ENCODE results near the gene RASA3. TPM values are rescaled to one million over a fixed set of nuclear protein-coding genes. Genes with fewer than 3 reads are reported as not detected.
A peak's percentile ranks its signal among the peaks of the same experiment; 100 is the strongest.
"Not testable (repeated sequence)": the region's sequence is repeated elsewhere in the genome, so short reads cannot be mapped to it uniquely, and the experiment has no call there.

Gene RASA3
- total RNA-seq, 2 experiments from 2014 or later: 28.9 to 32.3 TPM

DNA sequence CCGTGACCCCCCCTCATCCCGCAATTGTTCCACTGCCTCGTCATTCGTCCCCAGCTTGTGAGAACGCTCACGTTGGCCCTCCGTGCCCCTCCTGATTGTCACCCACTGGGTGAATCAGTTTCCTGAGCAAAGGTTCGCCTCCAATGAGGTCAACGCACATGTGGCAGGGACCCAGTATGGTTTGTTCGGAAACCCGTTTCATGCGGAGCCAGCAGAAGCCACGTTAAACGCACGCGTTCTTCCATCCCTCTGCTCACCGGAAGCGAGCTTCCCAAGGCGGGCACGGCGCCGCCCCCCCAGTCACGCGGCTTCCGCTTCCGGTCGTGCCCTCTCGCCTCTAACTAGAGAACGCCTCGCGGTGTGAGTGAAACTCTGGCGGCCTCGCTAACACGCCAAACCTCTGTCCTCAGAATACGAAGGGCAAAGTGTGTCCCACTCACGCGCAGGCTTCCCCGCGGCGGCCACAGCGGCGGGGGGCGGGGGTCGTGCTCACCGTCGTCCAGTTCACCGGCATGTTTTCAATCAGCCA is 28.7 kb upstream of the RASA3 start:
- ATAC-seq (peak; percentile 19), DNase-seq (no peak)
- H3K27ac Mint-ChIP-seq: peak overlapping the region; percentile 79
- H3K27me3 Mint-ChIP-seq: no peaks in the 10 kb centered on the region
- CTCF ChIA-PET: interaction anchor here (0.7 to 0.9 kb wide), 2 partner anchors 14 to 20 kb away, joined by 3 read pairs; no protein-coding TSS in a partner anchor
- H3K36me3 Mint-ChIP-seq (ENCODE audit: low read depth): peaks cover 2% of the 10 kb centered on the region
- H3K4me3 Mint-ChIP-seq: no peak overlapping the region
- POLR2A ChIA-PET: interaction anchor here (0.9 to 1.6 kb wide), 4 partner anchors 12 to 31 kb away, joined by 3 to 7 read pairs (median 4); no protein-coding TSS in a partner anchor
- intact Hi-C loops (cut with micrococcal nuclease): no loop called here
- no peaks in the 10 kb centered on the region for H3K9me3 Mint-ChIP-seq
- TF ChIP-seq, protein P1, sequence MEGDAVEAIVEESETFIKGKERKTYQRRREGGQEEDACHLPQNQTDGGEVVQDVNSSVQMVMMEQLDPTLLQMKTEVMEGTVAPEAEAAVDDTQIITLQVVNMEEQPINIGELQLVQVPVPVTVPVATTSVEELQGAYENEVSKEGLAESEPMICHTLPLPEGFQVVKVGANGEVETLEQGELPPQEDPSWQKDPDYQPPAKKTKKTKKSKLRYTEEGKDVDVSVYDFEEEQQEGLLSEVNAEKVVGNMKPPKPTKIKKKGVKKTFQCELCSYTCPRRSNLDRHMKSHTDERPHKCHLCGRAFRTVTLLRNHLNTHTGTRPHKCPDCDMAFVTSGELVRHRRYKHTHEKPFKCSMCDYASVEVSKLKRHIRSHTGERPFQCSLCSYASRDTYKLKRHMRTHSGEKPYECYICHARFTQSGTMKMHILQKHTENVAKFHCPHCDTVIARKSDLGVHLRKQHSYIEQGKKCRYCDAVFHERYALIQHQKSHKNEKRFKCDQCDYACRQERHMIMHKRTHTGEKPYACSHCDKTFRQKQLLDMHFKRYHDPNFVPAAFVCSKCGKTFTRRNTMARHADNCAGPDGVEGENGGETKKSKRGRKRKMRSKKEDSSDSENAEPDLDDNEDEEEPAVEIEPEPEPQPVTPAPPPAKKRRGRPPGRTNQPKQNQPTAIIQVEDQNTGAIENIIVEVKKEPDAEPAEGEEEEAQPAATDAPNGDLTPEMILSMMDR (IDR thresholded peaks at IDR 0.05): no peak
- peaks cover 60% of the 10 kb centered on the region for H3K4me1 Mint-ChIP-seq (ENCODE audit: low read depth)

DNA sequence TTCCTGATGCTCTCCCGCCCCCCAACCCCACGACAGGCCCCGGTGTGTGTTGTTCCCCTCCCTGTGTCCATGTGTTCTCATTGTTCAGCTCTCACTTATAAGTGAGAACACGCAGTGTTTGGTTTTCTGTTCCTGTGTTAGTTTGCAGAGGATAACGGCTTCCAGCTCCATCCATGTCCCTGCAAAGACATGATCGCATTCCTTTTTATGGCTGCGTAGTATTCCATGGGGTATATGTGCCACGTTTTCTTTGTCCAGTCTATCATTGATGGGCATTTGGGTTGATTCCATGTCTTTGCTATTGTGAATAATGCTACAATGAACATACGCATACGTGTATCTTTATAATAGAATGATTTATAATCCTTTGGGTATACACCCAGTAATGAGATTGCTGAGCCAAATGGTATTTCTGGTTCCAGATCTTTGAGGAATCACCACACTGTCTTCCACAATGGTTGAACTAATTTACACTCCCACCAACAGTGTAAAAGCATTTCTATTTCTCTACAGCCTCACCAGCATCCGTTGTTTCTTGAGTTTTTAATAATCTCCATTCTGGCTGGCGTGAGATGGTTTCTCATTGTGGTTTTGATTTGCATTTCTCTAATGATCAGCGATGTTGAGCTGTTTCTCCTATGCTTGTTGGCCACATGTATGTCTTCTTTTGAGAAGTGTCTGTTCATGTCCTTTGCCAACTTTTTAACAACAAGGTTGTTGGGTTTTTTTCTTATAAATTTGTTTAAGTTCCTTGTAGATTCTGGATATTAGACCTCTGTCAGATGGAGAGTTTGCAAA is 26.6 kb upstream of the RASA3 start:
- H3K9me3 Mint-ChIP-seq; H3K27me3 Mint-ChIP-seq; ATAC-seq; H3K36me3 Mint-ChIP-seq (ENCODE audit: low read depth); intact Hi-C loops (cut with micrococcal nuclease); DNase-seq; H3K27ac Mint-ChIP-seq; CTCF ChIA-PET; H3K4me3 Mint-ChIP-seq; POLR2A ChIA-PET: not testable (repeated sequence)
- H3K4me1 Mint-ChIP-seq (ENCODE audit: low read depth): peaks cover 58% of the 10 kb centered on the region

DNA sequence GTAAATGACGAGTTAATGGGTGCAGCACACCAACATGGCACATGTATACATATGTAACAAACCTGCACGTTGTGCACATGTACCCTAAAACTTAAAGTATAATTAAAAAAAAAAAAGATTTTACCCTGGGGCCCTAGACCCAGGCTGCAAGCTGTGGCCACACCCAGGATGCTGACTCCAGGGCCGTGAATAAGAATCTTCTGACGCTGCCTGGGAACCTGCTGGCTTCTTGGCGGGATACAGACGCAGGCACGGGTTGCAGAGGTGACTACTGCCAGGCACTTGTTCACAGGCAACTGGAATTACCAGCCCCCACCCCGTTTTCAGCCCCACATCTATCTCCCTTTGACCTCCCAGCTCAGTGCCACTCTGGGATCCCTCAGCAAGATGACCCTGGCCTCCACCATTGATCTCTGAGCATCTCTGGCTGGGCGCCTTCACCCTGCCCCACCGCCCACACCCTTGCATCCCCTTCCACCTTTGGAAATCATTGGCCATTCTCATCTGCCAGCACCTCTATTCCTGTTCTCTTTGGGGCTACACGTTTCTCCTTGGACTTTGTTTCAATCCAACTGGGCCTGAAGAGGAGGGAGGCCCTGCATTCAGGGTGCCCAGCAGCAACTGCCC is 25.6 kb upstream of the RASA3 start:
- intact Hi-C loops (cut with micrococcal nuclease): no loop called here
- H3K4me3 Mint-ChIP-seq: no peak overlapping the region
- ATAC-seq (no peak), DNase-seq (no peak)
- no peak overlapping the region for H3K27ac Mint-ChIP-seq
- CTCF ChIA-PET: interaction anchor here (1.0 kb wide), 1 partner anchor 48 kb away, joined by 3 read pairs; no protein-coding TSS in a partner anchor
- H3K36me3 Mint-ChIP-seq (ENCODE audit: low read depth): peaks cover 2% of the 10 kb centered on the region
- POLR2A ChIA-PET: interaction anchor here (1.1 kb wide), 2 partner anchors 28 to 32 kb away, joined by 3 read pairs; no protein-coding TSS in a partner anchor
- H3K27me3 Mint-ChIP-seq: no peaks in the 10 kb centered on the region
- H3K4me1 Mint-ChIP-seq (ENCODE audit: low read depth): peaks cover 65% of the 10 kb centered on the region
- TF ChIP-seq, protein P1 (IDR thresholded peaks at IDR 0.05): no peak
- H3K9me3 Mint-ChIP-seq: peaks cover 5% of the 10 kb centered on the region

DNA sequence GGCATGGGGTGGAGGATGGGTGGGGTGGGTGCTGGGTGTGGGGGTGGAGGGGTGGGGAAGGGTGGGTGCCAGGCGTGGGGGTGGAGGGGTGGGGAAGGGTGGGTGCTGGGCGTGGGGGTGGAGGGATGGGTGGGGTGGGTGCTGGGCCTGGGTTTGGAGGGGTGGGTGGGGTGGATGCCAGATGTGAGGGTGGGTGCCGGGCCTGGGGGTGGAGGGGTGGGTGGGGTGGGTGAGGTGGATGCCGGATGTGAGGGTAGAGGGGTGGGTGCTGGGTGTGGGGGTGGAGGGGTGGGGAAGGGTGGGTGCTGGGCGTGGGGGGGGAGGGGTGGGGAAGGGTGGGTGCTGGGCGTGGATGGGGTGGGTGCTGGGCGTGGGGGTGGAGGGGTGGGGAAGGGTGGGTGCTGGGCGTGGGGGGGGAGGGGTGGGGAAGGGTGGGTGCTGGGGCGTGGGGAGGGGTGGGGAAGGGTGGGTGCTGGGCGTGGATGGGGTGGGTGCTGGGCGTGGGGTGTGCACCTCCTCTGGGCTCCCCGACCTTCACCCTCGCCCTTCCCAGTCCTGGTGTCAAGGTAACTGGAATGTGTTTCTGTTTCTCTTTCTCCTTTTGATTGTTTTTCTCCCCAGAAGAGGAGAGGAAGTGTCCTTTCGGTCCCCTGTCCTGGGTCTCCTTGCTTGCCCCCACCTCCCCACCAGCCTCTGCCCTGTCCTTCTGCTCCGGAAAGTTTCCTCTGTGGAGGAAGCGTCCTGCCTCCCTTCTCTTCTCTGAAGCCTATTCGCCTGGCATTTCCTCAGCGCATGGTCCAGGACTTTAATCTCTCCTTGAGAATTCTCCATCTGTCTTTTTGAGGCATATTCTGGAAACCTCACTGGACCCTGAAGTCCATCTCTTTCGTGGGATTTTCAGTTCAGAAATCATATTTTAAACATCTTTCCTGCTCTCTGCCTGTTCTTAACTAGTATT is 23.8 kb upstream of the RASA3 start:
- TF ChIP-seq, protein P1 (IDR thresholded peaks at IDR 0.05): no peak
- peaks cover 65% of the 10 kb centered on the region for H3K4me1 Mint-ChIP-seq (ENCODE audit: low read depth)
- intact Hi-C loops (cut with micrococcal nuclease): no loop called here
- peak overlapping the region; percentile 3 for H3K4me3 Mint-ChIP-seq
- CTCF ChIA-PET: no interaction called here
- ATAC-seq: no peak
- H3K27ac Mint-ChIP-seq: peak overlapping the region; percentile 77
- no peak for DNase-seq
- no peaks in the 10 kb centered on the region for H3K36me3 Mint-ChIP-seq (ENCODE audit: low read depth)
- peaks cover 5% of the 10 kb centered on the region for H3K9me3 Mint-ChIP-seq
- POLR2A ChIA-PET: no interaction called here
- no peaks in the 10 kb centered on the region for H3K27me3 Mint-ChIP-seq

DNA sequence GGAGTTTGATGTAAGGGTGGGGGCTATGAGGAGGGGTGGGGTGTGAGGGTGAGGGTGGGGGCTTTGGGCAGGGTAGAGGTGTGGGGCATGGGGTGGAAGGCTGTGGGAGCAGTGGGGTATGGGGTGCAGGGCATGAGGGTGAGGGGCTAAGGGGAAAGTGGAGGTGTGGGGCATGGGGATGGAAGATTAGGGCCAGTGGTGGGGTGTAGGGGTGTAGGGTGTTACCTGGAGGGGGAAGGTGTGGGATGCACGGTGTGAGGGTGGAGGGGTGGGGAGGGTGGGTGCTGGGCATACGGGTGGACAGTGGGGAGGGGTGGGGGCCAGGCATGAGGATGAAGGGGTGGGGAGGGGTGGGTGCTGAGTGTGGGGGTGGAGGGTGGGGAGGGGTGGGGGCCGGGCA is 22.9 kb upstream of the RASA3 start:
- POLR2A ChIA-PET: interaction anchor here (1.8 kb wide), 1 partner anchor 12 kb away, joined by 4 read pairs; no protein-coding TSS in a partner anchor
- H3K27ac Mint-ChIP-seq: no peak overlapping the region

More for the DNA sequence above, 22.9 kb upstream of the RASA3 start:
- intact Hi-C loops (cut with micrococcal nuclease): no loop called here
- Mint-ChIP-seq H3K36me3 (ENCODE audit: low read depth) (no peaks in the 10 kb centered on the region), H3K4me3 (no peak overlapping the region), H3K27me3 (no peaks in the 10 kb centered on the region), H3K4me1 (ENCODE audit: low read depth) (peaks cover 66% of the 10 kb centered on the region), H3K9me3 (peaks cover 5% of the 10 kb centered on the region)
- DNase-seq (no peak), ATAC-seq (no peak)
- TF ChIP-seq, protein P1 (IDR thresholded peaks at IDR 0.05): no peak
- CTCF ChIA-PET: no interaction called here

All from activated CD8-positive, alpha-beta T cell treated with anti-CD3 and anti-CD28 coated beads for 36 hours (primary cell).